Epithelial cell of umbilical artery (primary cell): Measurements from ENCODE around the gene ABI1. TPM values are rescaled to one million over a fixed set of nuclear protein-coding genes. Genes with fewer than 3 reads are reported as not detected.

ENCODE experiments used
- total RNA-seq: library from RNA; depleted of rRNA; stranded (reverse); fragments of >200 nt; gene quantifications from 2 replicates; pipeline ENCODE4 v1.2.3, GENCODE V29; 2014

The ABI1 gene
- 24.4 and 31.9 TPM in 2 replicates for total RNA-seq

GRCh38 chr10:26860443-26861204 lies at the start of gene ABI1:
ABI1 (minus strand) TSS chr10:26860958; CDS start chr10:26860863, 95 bp downstream.

GRCh38 chr10:26697163-26697921 lies 163.4 kb downstream of the ABI1 start, which contains the start of gene PDSS1:
PDSS1 (plus strand) TSS chr10:26697701; CDS start chr10:26697712, 11 bp downstream.

Other genes with a start within 250 kb of the ABI1 start
- gene PDSS1, start 163.3 kb downstream of the ABI1 start, total RNA-seq = 8.1 and 9.7 TPM in 2 replicates
- 8.4 and 10.5 TPM in 2 replicates for gene ANKRD26, start 239.5 kb upstream of the ABI1 start, total RNA-seq